H9 (cell line): ENCODE data around the gene MRPL34. TPM values are rescaled to one million over a fixed set of nuclear protein-coding genes. Genes with fewer than 3 reads are reported as not detected.

ENCODE experiments used
- DNase-seq: peaks from one replicate; pipeline ENCODE4 v3.0.0-alpha.2; 2017
- H2AFZ ChIP-seq: one replicate; pipeline ENCODE4 v1.6.1; 2013; ENCODE audit warnings: mild to moderate bottlenecking, low read length, control low read depth, moderate library complexity
- H2AK5ac ChIP-seq: 2 replicates; pipeline ENCODE4 v1.6.1; 2013; ENCODE audit warnings: low read length, control low read depth, mixed read lengths; ENCODE audit not compliant: insufficient read length
- H2BK120ac ChIP-seq: one replicate; pipeline ENCODE4 v1.6.1; 2013; ENCODE audit warnings: low read depth, mild to moderate bottlenecking, low read length, control low read depth, inconsistent platforms; ENCODE audit not compliant: poor library complexity, severe bottlenecking
- H2BK12ac ChIP-seq: 2 replicates; pipeline ENCODE4 v1.6.1; 2013; ENCODE audit warnings: low read length, control low read depth, mixed read lengths, low read depth; ENCODE audit not compliant: insufficient read length
- H2BK15ac ChIP-seq: 2 replicates; pipeline ENCODE4 v1.6.1; 2013; ENCODE audit warnings: low read depth, low read length, control low read depth
- H2BK20ac ChIP-seq: one replicate; pipeline ENCODE4 v1.6.1; 2013; ENCODE audit warnings: low read depth, mild to moderate bottlenecking, low read length, control low read depth, inconsistent platforms; ENCODE audit not compliant: poor library complexity, severe bottlenecking
- H2BK5ac ChIP-seq: 2 replicates; pipeline ENCODE4 v1.6.1; 2013; ENCODE audit warnings: low read length, control low read depth, mixed read lengths; ENCODE audit not compliant: insufficient read length
- H3K14ac ChIP-seq: 2 replicates; pipeline ENCODE4 v1.6.1; 2013; ENCODE audit warnings: low read length, control low read depth; ENCODE audit not compliant: insufficient read depth
- H3K18ac ChIP-seq: 2 replicates; pipeline ENCODE4 v1.6.1; 2013; ENCODE audit warnings: low read depth, mild to moderate bottlenecking, mixed read lengths, low read length, control low read depth; ENCODE audit not compliant: insufficient read length
- H3K23ac ChIP-seq: 2 replicates; pipeline ENCODE4 v1.6.1; 2013; ENCODE audit warnings: low read length, control low read depth, mixed read lengths, low read depth; ENCODE audit not compliant: insufficient read length
- H3K23me2 ChIP-seq: 2 replicates; pipeline ENCODE4 v1.6.1; 2013; ENCODE audit warnings: low read depth, mild to moderate bottlenecking, mixed read lengths, low read length, control low read depth; ENCODE audit not compliant: insufficient read length, poor library complexity, severe bottlenecking
- H3K27ac ChIP-seq: 2 replicates; pipeline ENCODE4 v1.5.1; 2013; ENCODE audit warnings: low read length, control low read depth, mixed read lengths, low read depth; ENCODE audit not compliant: insufficient read length
- H3K27me3 ChIP-seq: 2 replicates; pipeline ENCODE4 v1.6.1; 2013; ENCODE audit warnings: low read length, control low read depth, inconsistent platforms; ENCODE audit not compliant: insufficient read depth
- H3K4ac ChIP-seq: 2 replicates; pipeline ENCODE4 v1.6.1; 2013; ENCODE audit warnings: low read depth, mild to moderate bottlenecking, control low read depth, inconsistent platforms, low read length, moderate library complexity
- H3K4me1 ChIP-seq: 2 replicates; pipeline ENCODE4 v1.6.1; 2013; ENCODE audit warnings: low read length, control low read depth, inconsistent platforms; ENCODE audit not compliant: insufficient read depth
- H3K4me2 ChIP-seq: 2 replicates; pipeline ENCODE4 v1.6.1; 2013; ENCODE audit warnings: low read length, control low read depth, mixed read lengths; ENCODE audit not compliant: insufficient read length, insufficient read depth
- H3K56ac ChIP-seq: 2 replicates; pipeline ENCODE4 v1.6.1; 2013; ENCODE audit warnings: low read depth, mild to moderate bottlenecking, mixed read lengths, low read length, control low read depth; ENCODE audit not compliant: insufficient read length
- H3K79me1 ChIP-seq: 2 replicates; pipeline ENCODE4 v1.6.1; 2013; ENCODE audit warnings: low read depth, mild to moderate bottlenecking, moderate library complexity, low read length, control low read depth, inconsistent platforms; ENCODE audit not compliant: insufficient read depth, poor library complexity, severe bottlenecking
- H3K79me2 ChIP-seq: 2 replicates; pipeline ENCODE4 v1.6.1; 2013; ENCODE audit warnings: low read length, control low read depth, inconsistent platforms; ENCODE audit not compliant: insufficient read depth
- H3K9ac ChIP-seq: 2 replicates; pipeline ENCODE4 v1.6.1; 2013; ENCODE audit warnings: low read length, control low read depth, mixed read lengths; ENCODE audit not compliant: insufficient read length; ENCODE audit errors: extremely low read depth
- H3K9me3 ChIP-seq: one replicate; pipeline ENCODE4 v1.6.1; 2013; ENCODE audit warnings: low read depth, low read length, inconsistent platforms; ENCODE audit not compliant: control insufficient read depth
- H3T11ph ChIP-seq: one replicate; pipeline ENCODE4 v1.6.1; 2013; ENCODE audit warnings: mild to moderate bottlenecking, low read length, control low read depth, inconsistent platforms
- H4K20me1 ChIP-seq: one replicate; pipeline ENCODE4 v1.6.1; 2013; ENCODE audit not compliant: control insufficient read depth, insufficient read length, insufficient read depth
- H4K5ac ChIP-seq: 2 replicates; pipeline ENCODE4 v1.6.1; 2013; ENCODE audit warnings: low read depth, mild to moderate bottlenecking, mixed read lengths, low read length, control low read depth; ENCODE audit not compliant: insufficient read length
- H4K8ac ChIP-seq: replicated peaks from 2 replicates; pipeline ENCODE4 v1.6.1; 2013; ENCODE audit warnings: low read length, control low read depth, mixed read lengths, low read depth; ENCODE audit not compliant: insufficient read length
- H4K91ac ChIP-seq: 2 replicates; pipeline ENCODE4 v1.6.1; 2013; ENCODE audit warnings: low read depth, mild to moderate bottlenecking, moderate library complexity, mixed read lengths, low read length, control low read depth; ENCODE audit not compliant: insufficient read length
- H3K27ac Mint-ChIP-seq, 3 experiments: 2 replicates in 2 of 3; 3 replicates in 1 of 3; pipeline ENCODE4 v1.8.0; 2020 to 2021; ENCODE audit warnings: mixed read lengths in 3 of 3, mild to moderate bottlenecking in 1 of 3, moderate library complexity in 1 of 3
- H3K27me3 Mint-ChIP-seq: 2 replicates; pipeline ENCODE4 v1.8.0; 2021; ENCODE audit warnings: low read depth, mild to moderate bottlenecking, moderate library complexity, mixed read lengths
- H3K36me3 Mint-ChIP-seq, 3 experiments: 2 replicates in 2 of 3; 3 replicates in 1 of 3; pipeline ENCODE4 v1.8.0; 2020 to 2021; ENCODE audit warnings: low read depth in 3 of 3, mixed read lengths in 3 of 3; ENCODE audit not compliant: insufficient read depth in 1 of 3
- H3K4me1 Mint-ChIP-seq, 2 experiments: 2 replicates each; pipeline ENCODE4 v1.8.0; 2020; ENCODE audit warnings: mixed read lengths in 2 of 2
- H3K4me3 Mint-ChIP-seq, 2 experiments: 2 replicates in 1 of 2; 3 replicates in 1 of 2; pipeline ENCODE4 v1.8.0; 2020 to 2021; ENCODE audit warnings: mild to moderate bottlenecking in 2 of 2, mixed read lengths in 2 of 2, moderate library complexity in 1 of 2
- H3K9me3 Mint-ChIP-seq, 2 experiments: 2 replicates in 1 of 2; 3 replicates in 1 of 2; pipeline ENCODE4 v1.8.0; 2020; ENCODE audit warnings: mild to moderate bottlenecking in 2 of 2, mixed read lengths in 2 of 2, moderate library complexity in 1 of 2
- WGBS: extraction: QIAGEN DNeasy Blood & Tissue Kit; methylation state at CpG from one replicate; pipeline ENCODE4 v1.1.7; 2013; ENCODE audit warnings: missing lambda C conversion rate, low lambda C conversion rate, mixed read lengths; ENCODE audit not compliant: insufficient read length; ENCODE audit errors: extremely low coverage; 5-methylcytosine and 5-hydroxymethylcytosine counted together
- total RNA-seq: library from RNA; stranded (reverse); gene quantifications from 2 replicates; pipeline ENCODE4 v1.2.1, GENCODE V29; 2021
- TF ChIP-seq, protein P1 (sequence below): fragments of 200-600 bp; sonication (generic); conservative IDR thresholded peaks from 3 replicates; pipeline ENCODE4 v1.8.0; 2021; ENCODE audit warnings: antibody characterized with exemption, mild to moderate bottlenecking

MRPL34 gene
- total RNA-seq, 1 experiment from 2014 or later, result 84.6 TPM

DNA sequence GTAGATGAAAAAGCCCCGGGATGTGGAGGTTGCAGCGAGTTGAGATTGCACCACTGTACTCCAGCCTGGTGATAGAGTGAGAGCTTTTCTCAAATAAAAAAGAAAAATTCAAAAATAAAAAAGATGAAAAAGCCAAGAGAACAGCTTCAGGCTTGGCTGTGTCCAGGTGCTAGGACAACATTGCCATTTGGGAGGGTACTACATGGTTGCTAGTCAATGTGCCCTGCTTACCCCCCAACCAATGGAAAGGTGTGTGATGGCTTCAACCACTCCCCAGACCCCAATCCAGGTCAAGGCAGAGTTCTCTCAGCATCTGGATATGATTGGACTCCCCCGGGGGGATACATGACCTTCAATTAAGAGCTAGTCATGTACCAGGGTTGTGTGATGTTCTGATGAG is 26.2 kb upstream of the MRPL34 start:
- no peak overlapping the region for H2BK120ac ChIP-seq
- H3K79me1 ChIP-seq, result no peaks in the 10 kb centered on the region
- H4K20me1 ChIP-seq, result peaks cover 4% of the 10 kb centered on the region
- no peak overlapping the region for H2AFZ ChIP-seq
- no peak overlapping the region for H3K56ac ChIP-seq
- H3K4me2 ChIP-seq, result no peak overlapping the region
- Mint-ChIP-seq H3K9me3 (no peaks in the 10 kb centered on the region; a peak in 1 of 5 replicates), H3K27ac (no peak overlapping the region), H3K4me3 (no peak overlapping the region), H3K36me3 (peaks cover 44 to 52% (median 50%) of the 10 kb centered on the region in 3 experiments), H3K27me3 (peaks cover 7% of the 10 kb centered on the region), H3K4me1 (peaks cover 4 to 5% of the 10 kb centered on the region in 2 experiments; a peak in 2 of 4 replicates)
- peaks cover 7% of the 10 kb centered on the region for H3K23me2 ChIP-seq
- DNase-seq, result no peak
- no CpG with 5 or more reads among the region's 3 CpGs for WGBS
- H3K4me1 ChIP-seq, result no peaks in the 10 kb centered on the region
- no peak overlapping the region for H3K4ac ChIP-seq
- H3T11ph ChIP-seq, result no peak overlapping the region
- H3K9me3 ChIP-seq, result no peaks in the 10 kb centered on the region
- H2AK5ac ChIP-seq, result no peak overlapping the region
- H3K79me2 ChIP-seq, result no peaks in the 10 kb centered on the region
- H3K27ac ChIP-seq, result no peak overlapping the region
- H2BK20ac ChIP-seq, result no peak overlapping the region
- H3K18ac ChIP-seq, result no peak overlapping the region
- no peak overlapping the region for H2BK12ac ChIP-seq
- no peak overlapping the region for H4K8ac ChIP-seq
- TF ChIP-seq, protein P1, sequence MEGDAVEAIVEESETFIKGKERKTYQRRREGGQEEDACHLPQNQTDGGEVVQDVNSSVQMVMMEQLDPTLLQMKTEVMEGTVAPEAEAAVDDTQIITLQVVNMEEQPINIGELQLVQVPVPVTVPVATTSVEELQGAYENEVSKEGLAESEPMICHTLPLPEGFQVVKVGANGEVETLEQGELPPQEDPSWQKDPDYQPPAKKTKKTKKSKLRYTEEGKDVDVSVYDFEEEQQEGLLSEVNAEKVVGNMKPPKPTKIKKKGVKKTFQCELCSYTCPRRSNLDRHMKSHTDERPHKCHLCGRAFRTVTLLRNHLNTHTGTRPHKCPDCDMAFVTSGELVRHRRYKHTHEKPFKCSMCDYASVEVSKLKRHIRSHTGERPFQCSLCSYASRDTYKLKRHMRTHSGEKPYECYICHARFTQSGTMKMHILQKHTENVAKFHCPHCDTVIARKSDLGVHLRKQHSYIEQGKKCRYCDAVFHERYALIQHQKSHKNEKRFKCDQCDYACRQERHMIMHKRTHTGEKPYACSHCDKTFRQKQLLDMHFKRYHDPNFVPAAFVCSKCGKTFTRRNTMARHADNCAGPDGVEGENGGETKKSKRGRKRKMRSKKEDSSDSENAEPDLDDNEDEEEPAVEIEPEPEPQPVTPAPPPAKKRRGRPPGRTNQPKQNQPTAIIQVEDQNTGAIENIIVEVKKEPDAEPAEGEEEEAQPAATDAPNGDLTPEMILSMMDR, result no peak
- H3K9ac ChIP-seq, result no peak overlapping the region
- no peak overlapping the region for H2BK5ac ChIP-seq
- H2BK15ac ChIP-seq, result no peak overlapping the region
- no peak overlapping the region for H3K23ac ChIP-seq
- no peak overlapping the region for H4K91ac ChIP-seq
- H3K14ac ChIP-seq, result no peak overlapping the region
- no peak overlapping the region for H4K5ac ChIP-seq
- no peaks in the 10 kb centered on the region; the same call in 1 of the 2 replicates for H3K27me3 ChIP-seq
